Lower leg skin (tissue), 4 donors: ENCODE data around the gene FBXW9. TPM values are rescaled to one million over a fixed set of nuclear protein-coding genes. Genes with fewer than 3 reads are reported as not detected.
A peak's percentile ranks its signal among the peaks of the same experiment; 100 is the strongest.
"Not testable (repeated sequence)": the region's sequence is repeated elsewhere in the genome, so short reads cannot be mapped to it uniquely, and the experiment has no call there.

ENCODE experiments used
- DNase-seq, 2 donors: peaks; one replicate each; pipeline ENCODE4 v3.0.0-alpha.2; 2019; ENCODE audit warnings: low spot score in 2 of 2
- H3K4me3 ChIP-seq: fragments of 200-600 bp; sonication (generic); 2 replicates; pipeline ENCODE4 v1.5.1; 2017; ENCODE audit warnings: mild to moderate bottlenecking, low read depth; ENCODE audit not compliant: poor library complexity, severe bottlenecking
- POLR2A ChIP-seq, 2 donors: fragments of 450-650 bp; IDR thresholded peaks; one replicate each; pipeline ENCODE4 v1.6.1; 2016 to 2017; ENCODE audit warnings: antibody characterized with exemption in 2 of 2, mild to moderate bottlenecking in 1 of 2, moderate library complexity in 1 of 2
- WGBS, 2 donors: methylation state at CpG; one replicate each; pipeline ENCODE4 v1.1.5; 2018; 5-methylcytosine and 5-hydroxymethylcytosine counted together
- intact Hi-C: fragments of 100-400 bp; cut with DNase I; formaldehyde crosslinking; loops from one replicate; pipeline ENCODE4 v1.15.0; 2023; ENCODE audit warnings: low total_unique reads
- total RNA-seq, 4 donors: library from RNA; depleted of rRNA; stranded (reverse); fragments of >200 nt; gene quantifications; one replicate each; pipeline ENCODE4 v1.1.0, GENCODE V29; 2016
- TF ChIP-seq, protein P1 (sequence below), 3 donors: fragments of 450-650 bp; IDR thresholded peaks; one replicate each; pipeline ENCODE4 v1.5.1; 2016; ENCODE audit warnings: antibody characterized with exemption in 3 of 3, mild to moderate bottlenecking in 3 of 3, moderate library complexity in 2 of 3

FBXW9 gene
- total RNA-seq, 4 donors from 2014 or later = 7.2 to 21.4 (median 13.1) TPM

GRCh38 chr19:12681074-12681987, 15.1 kb downstream of the FBXW9 start, which contains the start of gene DHPS:
Gene DHPS, minus strand, starts transcription at chr19:12681880. Its CDS starts 114 bp downstream, at chr19:12681766.
- WGBS, 2 donors = 0 to 1% methylated on average over 40 to 63 of the region's 68 CpGs
- intact Hi-C loops = no loop called here
- no peak for TF ChIP-seq POLR2A (IDR thresholded peaks at IDR 0.05)
- TF ChIP-seq, protein P1, sequence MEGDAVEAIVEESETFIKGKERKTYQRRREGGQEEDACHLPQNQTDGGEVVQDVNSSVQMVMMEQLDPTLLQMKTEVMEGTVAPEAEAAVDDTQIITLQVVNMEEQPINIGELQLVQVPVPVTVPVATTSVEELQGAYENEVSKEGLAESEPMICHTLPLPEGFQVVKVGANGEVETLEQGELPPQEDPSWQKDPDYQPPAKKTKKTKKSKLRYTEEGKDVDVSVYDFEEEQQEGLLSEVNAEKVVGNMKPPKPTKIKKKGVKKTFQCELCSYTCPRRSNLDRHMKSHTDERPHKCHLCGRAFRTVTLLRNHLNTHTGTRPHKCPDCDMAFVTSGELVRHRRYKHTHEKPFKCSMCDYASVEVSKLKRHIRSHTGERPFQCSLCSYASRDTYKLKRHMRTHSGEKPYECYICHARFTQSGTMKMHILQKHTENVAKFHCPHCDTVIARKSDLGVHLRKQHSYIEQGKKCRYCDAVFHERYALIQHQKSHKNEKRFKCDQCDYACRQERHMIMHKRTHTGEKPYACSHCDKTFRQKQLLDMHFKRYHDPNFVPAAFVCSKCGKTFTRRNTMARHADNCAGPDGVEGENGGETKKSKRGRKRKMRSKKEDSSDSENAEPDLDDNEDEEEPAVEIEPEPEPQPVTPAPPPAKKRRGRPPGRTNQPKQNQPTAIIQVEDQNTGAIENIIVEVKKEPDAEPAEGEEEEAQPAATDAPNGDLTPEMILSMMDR (IDR thresholded peaks at IDR 0.05) = no peak

GRCh38 chr19:12680034-12680433, 16.4 kb downstream of the FBXW9 start:
- no peak for DNase-seq
- TF ChIP-seq, protein P1 (IDR thresholded peaks at IDR 0.05) = no peak
- no peak for TF ChIP-seq POLR2A (IDR thresholded peaks at IDR 0.05)
- 91 to 92% methylated on average over 9 of the region's 9 CpGs for WGBS, 2 donors
- intact Hi-C loops = no loop called here
- H3K4me3 ChIP-seq = no peak overlapping the region

More at GRCh38 chr19:12681074-12681987, 15.1 kb downstream of the FBXW9 start, which contains the start of gene DHPS:
- DNase-seq = peak; percentile 96 to 97
- H3K4me3 ChIP-seq = peak within 1 kb of the TSS; percentile 94

- intact Hi-C loops, DNase-seq, H3K4me3 ChIP-seq: not testable (repeated sequence)
- 88 to 95% methylated on average over 5 of the region's 5 CpGs for WGBS, 2 donors
Observed at GRCh38 chr19:12678039-12678438, 18.4 kb downstream of the FBXW9 start.

- WGBS, 2 donors = 90 to 91% methylated on average over 12 of the region's 12 CpGs
- no peak for DNase-seq
- TF ChIP-seq, protein P1 (IDR thresholded peaks at IDR 0.05) = no peak
- intact Hi-C loops = no loop called here
- no peak overlapping the region for H3K4me3 ChIP-seq
Observed at GRCh38 chr19:12676928-12677327, 19.5 kb downstream of the FBXW9 start.

- H3K4me3 ChIP-seq = no peak overlapping the region
- TF ChIP-seq, protein P1 (IDR thresholded peaks at IDR 0.05) = peak in 1 of 3 donors; percentile 37
- TF ChIP-seq POLR2A (IDR thresholded peaks at IDR 0.05) = no peak
- intact Hi-C loops = no loop called here
- WGBS, 2 donors = 23 to 24% methylated on average over 4 of the region's 4 CpGs
- peak; percentile 71 to 96 for DNase-seq
Observed at GRCh38 chr19:12676384-12676792, 20.0 kb downstream of the FBXW9 start.

- 84 to 87% methylated on average over 15 of the region's 15 CpGs for WGBS, 2 donors
- intact Hi-C loops = no loop called here
Observed at GRCh38 chr19:12675940-12676339, 20.5 kb downstream of the FBXW9 start.

More at GRCh38 chr19:12675940-12676339, 20.5 kb downstream of the FBXW9 start:
- H3K4me3 ChIP-seq = no peak overlapping the region
- no peak for DNase-seq
- TF ChIP-seq, protein P1 (IDR thresholded peaks at IDR 0.05) = no peak
- TF ChIP-seq POLR2A (IDR thresholded peaks at IDR 0.05) = no peak
